HG03039 (cell line): Measurements from ENCODE around the gene ZNF408.
"Not testable (repeated sequence)": the region's sequence is repeated elsewhere in the genome, so short reads cannot be mapped to it uniquely, and the experiment has no call there.

Experiments
- ATAC-seq: cut with Tn5 transposase; IDR thresholded peaks from one replicate; pipeline ENCODE4 v1.9.1; 2021; ENCODE audit warnings: mild to moderate bottlenecking, moderate library complexity; ENCODE audit not compliant: unreplicated experiment

The ZNF408 gene

GRCh38 chr11:46700241-46701077 lies at the start of gene ZNF408, which contains the start of gene ARHGAP1:
Gene ZNF408 (plus strand): TSS chr11:46701031. CDS start chr11:46701048, 17 bp downstream.
Gene ARHGAP1 (minus strand): TSS chr11:46700619. CDS start chr11:46696107, 4,512 bp downstream.
- peak; percentile 84 for ATAC-seq

GRCh38 chr11:46655631-46656030 lies 45.2 kb upstream of the ZNF408 start:
- ATAC-seq, result no peak

- ATAC-seq, result no peak
These were observed 43.6 kb upstream of the ZNF408 start for GRCh38 chr11:46657186-46657585.

GRCh38 chr11:46658259-46658658 lies 42.6 kb upstream of the ZNF408 start:
- no peak for ATAC-seq

GRCh38 chr11:46659908-46660307 lies 40.9 kb upstream of the ZNF408 start:
- no peak for ATAC-seq

GRCh38 chr11:46661836-46662235 lies 39.0 kb upstream of the ZNF408 start:
- ATAC-seq, result no peak

- no peak for ATAC-seq
These were observed 38.5 kb upstream of the ZNF408 start for GRCh38 chr11:46662366-46662765.

- ATAC-seq, result no peak
These were observed 37.4 kb upstream of the ZNF408 start for GRCh38 chr11:46663277-46663940.

- no peak for ATAC-seq
These were observed 36.2 kb upstream of the ZNF408 start for GRCh38 chr11:46664612-46665011.

GRCh38 chr11:46665356-46665755 lies 35.5 kb upstream of the ZNF408 start:
- ATAC-seq, result no peak

- no peak for ATAC-seq
These were observed 34.3 kb upstream of the ZNF408 start for GRCh38 chr11:46666516-46666915.

- no peak for ATAC-seq
These were observed 33.8 kb upstream of the ZNF408 start for GRCh38 chr11:46667043-46667481.

GRCh38 chr11:46668480-46669085 lies 32.2 kb upstream of the ZNF408 start:
- ATAC-seq, result no peak

- ATAC-seq, result no peak
These were observed 31.1 kb upstream of the ZNF408 start for GRCh38 chr11:46669711-46670139.

- ATAC-seq, result not testable (repeated sequence)
These were observed 30.3 kb upstream of the ZNF408 start for GRCh38 chr11:46670521-46670920.

GRCh38 chr11:46671958-46672315 lies 28.9 kb upstream of the ZNF408 start:
- no peak for ATAC-seq

- ATAC-seq, result no peak
These were observed 28.4 kb upstream of the ZNF408 start for GRCh38 chr11:46672381-46672839.

- no peak for ATAC-seq
These were observed 26.9 kb upstream of the ZNF408 start for GRCh38 chr11:46673713-46674462.

GRCh38 chr11:46674463-46675287 lies 26.2 kb upstream of the ZNF408 start:
- ATAC-seq, result no peak

- no peak for ATAC-seq
These were observed 25.5 kb upstream of the ZNF408 start for GRCh38 chr11:46675288-46675851.
